HepG2 (cell line): ENCODE measurements around the gene SPCS1. TPM values are rescaled to one million over a fixed set of nuclear protein-coding genes. Genes with fewer than 3 reads are reported as not detected.

Experiments used
- GABPA ChIP-seq, 2 experiments: IDR thresholded peaks; 2 replicates each; pipeline ENCODE4 v1.6.1; 2011 to 2016; ENCODE audit warnings: low read depth in 2 of 2, low read length in 1 of 2, missing biosample characterization in 1 of 2, missing genetic modification characterization in 1 of 2
- HDAC6 ChIP-seq: fragments of 200-600 bp; sonication (generic); IDR thresholded peaks from 2 replicates; pipeline ENCODE4 v1.7.0; 2017; ENCODE audit warnings: mild to moderate bottlenecking, antibody characterized with exemption, low read length, low read depth
- KDM1A ChIP-seq: IDR thresholded peaks from 2 replicates; pipeline ENCODE4 v1.6.1; 2016; ENCODE audit warnings: missing compliant biosample characterization
- KLF11 ChIP-seq: IDR thresholded peaks from 2 replicates; pipeline ENCODE4 v1.6.1; 2016; ENCODE audit warnings: missing compliant biosample characterization
- MAFF ChIP-seq: IDR thresholded peaks from 2 replicates; pipeline ENCODE4 v1.6.1; 2011; ENCODE audit warnings: low read depth, low read length, improper control_type of control experiment
- NR1H2 ChIP-seq: sonication (generic); formaldehyde crosslinking; IDR thresholded peaks from 2 replicates; pipeline ENCODE4 v1.8.1; 2022; ENCODE audit warnings: low read depth, missing genetic modification reagents, borderline replicate concordance
- RARA ChIP-seq: IDR thresholded peaks from 2 replicates; pipeline ENCODE4 v1.6.1; 2016; ENCODE audit warnings: missing genetic modification reagents, missing compliant biosample characterization
- SMC3 ChIP-seq: IDR thresholded peaks from 2 replicates; pipeline ENCODE4 v1.6.1; 2011; ENCODE audit warnings: low read length, improper control_type of control experiment
- SSRP1 ChIP-seq: IDR thresholded peaks from 2 replicates; pipeline ENCODE4 v1.6.1; 2016; ENCODE audit warnings: control low read depth
- ZBTB43 ChIP-seq: sonication (generic); formaldehyde crosslinking; conservative IDR thresholded peaks from 2 replicates; pipeline ENCODE4 v1.4.0; 2020; ENCODE audit warnings: missing genetic modification reagents
- ZFP91 ChIP-seq: sonication (generic); formaldehyde crosslinking; IDR thresholded peaks from 2 replicates; pipeline ENCODE4 v1.9.0; 2022; ENCODE audit warnings: missing genetic modification reagents, mild to moderate bottlenecking, borderline replicate concordance
- ZNF331 ChIP-seq: sonication (generic); formaldehyde crosslinking; IDR thresholded peaks from 2 replicates; pipeline ENCODE4 v1.4.0; 2020; ENCODE audit warnings: missing genetic modification reagents
- ZNF564 ChIP-seq: sonication (generic); formaldehyde crosslinking; IDR thresholded peaks from 2 replicates; pipeline ENCODE4 v1.8.1; 2023; ENCODE audit warnings: mild to moderate bottlenecking, missing genetic modification reagents
- ZNF598 ChIP-seq: sonication (generic); formaldehyde crosslinking; IDR thresholded peaks from 2 replicates; pipeline ENCODE4 v1.5.1; 2020; ENCODE audit warnings: mild to moderate bottlenecking, missing genetic modification reagents, borderline replicate concordance
- polyA plus RNA-seq, 8 experiments: library from polyadenylated mRNA; depleted of rRNA in 3 of 8; stranded (reverse) in 7 of 8; unstranded in 1 of 8; fragments of >200 nt; fragmentation: Illumina TruSeq in 4 of 8; extraction: Trizol in 4 of 8; gene quantifications; 2 replicates each; pipeline versions ENCODE4 v1.2.1 to v1.2.3, GENCODE V29; 2011 to 2016; ENCODE audit warnings: low read depth in 4 of 8, missing spikeins in 1 of 8, mixed read lengths in 1 of 8; ENCODE audit not compliant: insufficient read depth in 1 of 8
- total RNA-seq, 5 experiments: library from RNA; depleted of rRNA; stranded (reverse); fragments of >200 nt; fragmentation: Illumina TruSeq; extraction: Trizol; gene quantifications; 2 replicates each; pipeline ENCODE4 v1.2.3, GENCODE V29; 2016; ENCODE audit warnings: low read depth in 1 of 5
- TF ChIP-seq, protein P1 (sequence below): sonication (generic); formaldehyde crosslinking; IDR thresholded peaks from 2 replicates; pipeline ENCODE4 v1.5.0; 2020; ENCODE audit warnings: mild to moderate bottlenecking, missing genetic modification reagents, borderline replicate concordance
- TF ChIP-seq, protein P2 (sequence below): IDR thresholded peaks from 2 replicates; pipeline ENCODE4 v1.6.1; 2016; ENCODE audit warnings: low read depth, missing genetic modification reagents, missing compliant biosample characterization

Gene SPCS1
- total and polyA plus RNA-seq, 2 of the 13 experiments (the other 11 are each of a cell fraction or from before 2014, with no cell fraction given) = 84.6 to 120 TPM

DNA sequence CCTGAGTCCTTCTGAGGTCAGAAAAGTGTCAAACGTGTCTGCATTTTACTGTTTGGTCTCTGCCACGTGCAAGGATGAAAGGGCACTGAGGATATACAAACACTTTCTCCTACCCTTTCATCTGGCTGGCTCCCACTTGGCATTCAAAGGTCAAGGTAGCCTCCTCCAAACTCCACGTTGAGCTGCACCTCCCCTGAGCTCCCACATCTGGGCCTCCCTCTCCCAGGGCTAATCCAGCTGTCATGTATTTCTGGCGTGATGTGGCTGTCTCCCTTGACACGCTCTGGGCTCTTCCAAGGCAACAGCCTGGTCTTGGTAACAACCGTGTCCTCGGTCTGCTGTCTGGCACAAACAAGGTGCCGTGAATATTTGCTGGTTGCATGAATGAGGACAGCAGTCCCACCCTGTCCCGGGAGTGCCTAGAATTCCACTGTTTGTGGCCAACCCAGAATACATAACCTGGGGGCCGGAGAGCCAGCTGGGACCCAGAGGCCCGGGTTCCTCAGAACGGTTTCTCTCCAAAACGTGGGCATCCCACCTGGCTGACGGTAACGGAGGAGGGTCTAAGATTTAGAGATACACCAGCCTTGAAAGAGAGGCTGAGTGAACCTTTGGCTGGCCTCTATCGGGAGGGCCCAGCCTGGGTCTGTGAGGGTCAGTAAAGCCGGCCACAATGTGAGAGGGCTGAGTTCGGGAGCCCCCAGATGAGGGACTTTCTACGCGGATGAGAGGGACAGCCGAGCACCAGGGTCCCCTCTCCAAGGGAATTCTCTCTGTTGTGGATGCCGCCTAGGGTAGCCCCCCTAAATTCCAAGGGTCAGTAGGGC, 1.1 kb upstream of the SPCS1 start (continued):
- TF ChIP-seq ZBTB43 (CRISPR knock-in tag) = 0 out of 2 replicates have a peak, but pooled peaks have one; percentile 53
- TF ChIP-seq, protein P1, sequence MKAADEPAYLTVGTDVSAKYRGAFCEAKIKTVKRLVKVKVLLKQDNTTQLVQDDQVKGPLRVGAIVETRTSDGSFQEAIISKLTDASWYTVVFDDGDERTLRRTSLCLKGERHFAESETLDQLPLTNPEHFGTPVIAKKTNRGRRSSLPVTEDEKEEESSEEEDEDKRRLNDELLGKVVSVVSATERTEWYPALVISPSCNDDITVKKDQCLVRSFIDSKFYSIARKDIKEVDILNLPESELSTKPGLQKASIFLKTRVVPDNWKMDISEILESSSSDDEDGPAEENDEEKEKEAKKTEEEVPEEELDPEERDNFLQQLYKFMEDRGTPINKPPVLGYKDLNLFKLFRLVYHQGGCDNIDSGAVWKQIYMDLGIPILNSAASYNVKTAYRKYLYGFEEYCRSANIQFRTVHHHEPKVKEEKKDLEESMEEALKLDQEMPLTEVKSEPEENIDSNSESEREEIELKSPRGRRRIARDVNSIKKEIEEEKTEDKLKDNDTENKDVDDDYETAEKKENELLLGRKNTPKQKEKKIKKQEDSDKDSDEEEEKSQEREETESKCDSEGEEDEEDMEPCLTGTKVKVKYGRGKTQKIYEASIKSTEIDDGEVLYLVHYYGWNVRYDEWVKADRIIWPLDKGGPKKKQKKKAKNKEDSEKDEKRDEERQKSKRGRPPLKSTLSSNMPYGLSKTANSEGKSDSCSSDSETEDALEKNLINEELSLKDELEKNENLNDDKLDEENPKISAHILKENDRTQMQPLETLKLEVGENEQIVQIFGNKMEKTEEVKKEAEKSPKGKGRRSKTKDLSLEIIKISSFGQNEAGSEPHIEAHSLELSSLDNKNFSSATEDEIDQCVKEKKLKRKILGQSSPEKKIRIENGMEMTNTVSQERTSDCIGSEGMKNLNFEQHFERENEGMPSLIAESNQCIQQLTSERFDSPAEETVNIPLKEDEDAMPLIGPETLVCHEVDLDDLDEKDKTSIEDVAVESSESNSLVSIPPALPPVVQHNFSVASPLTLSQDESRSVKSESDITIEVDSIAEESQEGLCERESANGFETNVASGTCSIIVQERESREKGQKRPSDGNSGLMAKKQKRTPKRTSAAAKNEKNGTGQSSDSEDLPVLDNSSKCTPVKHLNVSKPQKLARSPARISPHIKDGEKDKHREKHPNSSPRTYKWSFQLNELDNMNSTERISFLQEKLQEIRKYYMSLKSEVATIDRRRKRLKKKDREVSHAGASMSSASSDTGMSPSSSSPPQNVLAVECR (CRISPR knock-in tag) = peak; percentile 94
- peak; percentile 79 for TF ChIP-seq SSRP1
- TF ChIP-seq SMC3 = no peak; the same call in 1 of the 2 replicates
- peak; percentile 40; the same call in 1 of the 2 replicates for TF ChIP-seq ZFP91 (CRISPR knock-in tag)
- TF ChIP-seq NR1H2 (CRISPR knock-in tag) = no peak
- no peak for TF ChIP-seq HDAC6
- TF ChIP-seq KLF11 (CRISPR knock-in tag) = no peak; the same call in 1 of the 2 replicates
- TF ChIP-seq RARA (CRISPR knock-in tag) = peak; percentile 98
- peak; percentile 79 for TF ChIP-seq ZNF331 (CRISPR knock-in tag)
- 0 out of 2 replicates have a peak, but pooled peaks have one; percentile 20 for TF ChIP-seq KDM1A (CRISPR knock-in tag)
- no peak for TF ChIP-seq ZNF598
- TF ChIP-seq GABPA (IDR thresholded peaks at IDR 0.05; ENCODE audit: low read depth, low read length) = no peak
- peak; percentile 56 for TF ChIP-seq GABPA (CRISPR knock-in tag; IDR thresholded peaks at IDR 0.05; ENCODE audit: low read depth)
- TF ChIP-seq, protein P2, sequence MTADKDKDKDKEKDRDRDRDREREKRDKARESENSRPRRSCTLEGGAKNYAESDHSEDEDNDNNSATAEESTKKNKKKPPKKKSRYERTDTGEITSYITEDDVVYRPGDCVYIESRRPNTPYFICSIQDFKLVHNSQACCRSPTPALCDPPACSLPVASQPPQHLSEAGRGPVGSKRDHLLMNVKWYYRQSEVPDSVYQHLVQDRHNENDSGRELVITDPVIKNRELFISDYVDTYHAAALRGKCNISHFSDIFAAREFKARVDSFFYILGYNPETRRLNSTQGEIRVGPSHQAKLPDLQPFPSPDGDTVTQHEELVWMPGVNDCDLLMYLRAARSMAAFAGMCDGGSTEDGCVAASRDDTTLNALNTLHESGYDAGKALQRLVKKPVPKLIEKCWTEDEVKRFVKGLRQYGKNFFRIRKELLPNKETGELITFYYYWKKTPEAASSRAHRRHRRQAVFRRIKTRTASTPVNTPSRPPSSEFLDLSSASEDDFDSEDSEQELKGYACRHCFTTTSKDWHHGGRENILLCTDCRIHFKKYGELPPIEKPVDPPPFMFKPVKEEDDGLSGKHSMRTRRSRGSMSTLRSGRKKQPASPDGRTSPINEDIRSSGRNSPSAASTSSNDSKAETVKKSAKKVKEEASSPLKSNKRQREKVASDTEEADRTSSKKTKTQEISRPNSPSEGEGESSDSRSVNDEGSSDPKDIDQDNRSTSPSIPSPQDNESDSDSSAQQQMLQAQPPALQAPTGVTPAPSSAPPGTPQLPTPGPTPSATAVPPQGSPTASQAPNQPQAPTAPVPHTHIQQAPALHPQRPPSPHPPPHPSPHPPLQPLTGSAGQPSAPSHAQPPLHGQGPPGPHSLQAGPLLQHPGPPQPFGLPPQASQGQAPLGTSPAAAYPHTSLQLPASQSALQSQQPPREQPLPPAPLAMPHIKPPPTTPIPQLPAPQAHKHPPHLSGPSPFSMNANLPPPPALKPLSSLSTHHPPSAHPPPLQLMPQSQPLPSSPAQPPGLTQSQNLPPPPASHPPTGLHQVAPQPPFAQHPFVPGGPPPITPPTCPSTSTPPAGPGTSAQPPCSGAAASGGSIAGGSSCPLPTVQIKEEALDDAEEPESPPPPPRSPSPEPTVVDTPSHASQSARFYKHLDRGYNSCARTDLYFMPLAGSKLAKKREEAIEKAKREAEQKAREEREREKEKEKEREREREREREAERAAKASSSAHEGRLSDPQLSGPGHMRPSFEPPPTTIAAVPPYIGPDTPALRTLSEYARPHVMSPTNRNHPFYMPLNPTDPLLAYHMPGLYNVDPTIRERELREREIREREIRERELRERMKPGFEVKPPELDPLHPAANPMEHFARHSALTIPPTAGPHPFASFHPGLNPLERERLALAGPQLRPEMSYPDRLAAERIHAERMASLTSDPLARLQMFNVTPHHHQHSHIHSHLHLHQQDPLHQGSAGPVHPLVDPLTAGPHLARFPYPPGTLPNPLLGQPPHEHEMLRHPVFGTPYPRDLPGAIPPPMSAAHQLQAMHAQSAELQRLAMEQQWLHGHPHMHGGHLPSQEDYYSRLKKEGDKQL (CRISPR knock-in tag) = peak; percentile 83; the same call in 1 of the 2 replicates
- peak; percentile 40; the same call in 1 of the 2 replicates for TF ChIP-seq ZNF564 (CRISPR knock-in tag)
- no peak for TF ChIP-seq MAFF
